ENCODE measurements around the gene MTCL1.

Gene MTCL1

DNA sequence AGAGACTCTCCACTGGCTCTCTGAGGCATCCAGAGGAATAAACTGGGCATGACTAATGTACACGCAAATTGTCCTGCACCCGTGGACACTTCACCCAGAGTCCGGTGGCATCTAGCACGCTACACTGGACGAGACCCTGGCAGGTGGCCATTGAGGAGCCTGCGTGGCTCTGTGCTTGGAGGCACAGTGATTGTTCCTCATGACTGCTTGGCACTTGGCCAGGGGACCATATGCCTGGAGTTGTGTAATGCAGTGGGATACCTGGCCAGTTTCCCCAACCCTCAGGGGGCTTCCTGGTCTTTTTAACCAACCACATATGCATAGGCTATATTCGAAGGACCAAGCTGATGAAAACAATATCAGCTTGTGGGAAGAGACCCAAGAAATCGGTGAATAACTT, 66.6 kb downstream of the MTCL1 start:
- no peak for DNase-seq (ENCODE audit: low read depth)

DNA sequence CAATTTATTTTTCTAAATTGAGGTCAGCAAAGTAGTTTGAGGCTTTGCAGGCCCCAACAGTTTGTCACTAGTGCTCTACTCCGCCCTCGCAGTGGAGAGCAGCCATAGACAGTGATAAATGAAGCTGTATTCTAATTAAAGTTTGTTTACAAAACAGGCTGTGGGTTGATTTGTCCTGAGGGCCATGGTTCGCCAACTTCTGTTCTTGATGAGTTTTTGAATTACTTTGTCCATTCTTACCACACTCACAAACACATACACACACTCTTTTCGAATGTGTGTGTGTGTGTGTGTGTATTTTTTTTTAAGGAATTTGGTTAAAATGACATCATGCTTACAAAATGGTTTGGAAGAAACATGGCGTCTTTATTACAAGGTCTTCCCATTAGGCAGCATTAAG, 68.6 kb downstream of the MTCL1 start:
- DNase-seq (ENCODE audit: low read depth) = no peak

DNA sequence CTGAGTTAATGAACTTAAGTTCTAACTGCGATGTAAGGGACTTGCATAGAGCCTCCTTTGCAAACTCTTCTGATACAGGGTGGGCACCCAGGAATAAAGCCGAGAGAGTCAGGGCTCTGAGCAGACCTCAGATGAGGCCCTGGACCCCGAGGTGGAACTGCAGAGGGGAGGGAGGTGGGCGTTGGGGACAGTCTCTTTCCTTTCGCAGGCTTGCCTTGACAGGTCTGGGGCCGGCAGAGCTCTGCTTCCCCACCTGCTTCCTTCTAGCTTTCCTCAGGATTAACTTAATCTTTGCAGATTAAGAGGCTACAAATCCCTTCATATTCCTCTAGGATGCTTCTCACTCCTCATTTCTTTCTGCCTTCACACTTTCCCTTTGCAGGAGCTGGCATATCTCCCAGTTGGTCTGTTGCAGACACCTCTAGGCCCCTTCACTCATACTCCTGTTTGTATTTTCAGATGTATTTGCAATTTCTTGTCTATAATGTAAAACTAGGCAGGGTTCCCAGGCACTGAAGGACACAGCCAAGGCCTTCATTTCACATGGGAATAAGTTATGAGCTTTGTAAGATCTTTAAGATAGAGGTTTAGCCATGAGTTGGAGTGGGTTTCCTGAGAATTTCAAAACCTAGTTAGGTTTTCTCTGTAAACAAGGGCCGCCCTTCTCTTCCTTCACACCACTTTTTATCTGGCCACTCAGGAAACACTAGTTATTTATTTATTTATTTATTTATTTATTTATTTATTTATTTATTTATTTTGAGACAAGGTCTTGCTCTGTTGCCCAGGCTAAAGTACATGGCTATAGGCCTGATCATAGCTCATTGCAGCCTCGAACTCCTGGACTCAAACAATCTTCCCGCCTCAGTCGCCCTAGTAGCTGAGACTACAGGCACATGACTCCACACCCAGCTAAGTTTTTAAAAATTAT, 70.9 kb downstream of the MTCL1 start:
- DNase-seq (ENCODE audit: low read depth) = no peak

DNA sequence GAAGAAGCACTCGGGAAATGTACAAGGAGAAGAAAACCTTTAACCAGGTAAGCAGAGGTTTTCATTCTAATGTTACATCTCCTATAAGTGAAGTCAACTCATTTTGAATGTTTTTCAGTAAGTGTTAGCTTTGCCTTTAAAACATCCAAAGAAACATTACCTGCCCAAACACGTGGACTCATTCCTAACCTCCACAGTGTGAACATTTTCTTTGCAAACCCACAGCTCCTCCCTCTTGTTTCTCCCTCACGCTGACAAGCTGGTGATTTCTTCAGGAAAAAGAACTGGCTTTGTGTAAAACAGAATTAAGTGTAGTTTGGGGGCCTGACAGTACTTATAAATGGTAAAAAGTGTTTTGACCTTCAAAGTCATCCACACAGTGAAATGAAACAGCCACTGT, 72.5 kb downstream of the MTCL1 start:
- DNase-seq (ENCODE audit: low read depth) = no peak

DNA sequence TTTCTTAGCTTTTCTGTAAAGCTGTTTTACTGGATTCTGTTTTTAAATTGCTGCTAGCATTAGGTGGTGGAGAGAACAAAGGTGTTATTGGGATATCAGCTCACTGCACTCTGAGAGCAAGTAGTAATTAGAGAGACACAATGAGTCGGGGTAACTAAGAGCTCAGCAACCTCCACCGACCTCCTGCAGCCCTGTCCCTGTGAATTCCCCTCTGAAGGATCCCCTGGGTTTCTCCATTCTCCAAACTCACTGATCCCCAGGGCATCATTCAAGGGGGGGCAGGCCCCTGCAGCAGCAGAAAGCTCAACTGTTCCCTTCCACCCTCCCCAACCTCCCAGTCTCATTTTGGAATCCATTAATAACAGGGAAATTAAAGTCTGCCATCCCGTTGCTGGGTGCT, 73.0 kb downstream of the MTCL1 start:
- no peak for DNase-seq (ENCODE audit: low read depth)

DNA sequence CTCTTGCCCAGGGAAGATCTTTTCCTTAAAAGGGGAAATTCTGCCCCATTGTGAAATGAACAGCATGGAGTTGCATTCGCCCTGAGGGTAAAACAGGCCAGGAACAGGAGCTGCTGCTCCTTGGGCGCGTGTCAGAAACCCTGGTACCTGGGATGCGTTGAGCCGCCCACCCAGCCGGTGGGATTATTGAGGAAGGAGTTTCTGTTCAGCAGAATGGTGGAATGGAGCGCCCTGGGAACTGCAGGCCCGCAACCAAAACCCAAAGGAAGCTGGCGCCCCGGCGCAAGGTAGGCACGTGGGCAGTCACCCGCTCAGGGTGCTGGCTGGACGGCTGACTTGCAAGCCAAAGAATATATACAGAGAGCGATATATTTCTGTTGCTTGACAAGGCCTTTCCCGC, 73.5 kb downstream of the MTCL1 start:
- DNase-seq (ENCODE audit: low read depth) = no peak

DNA sequence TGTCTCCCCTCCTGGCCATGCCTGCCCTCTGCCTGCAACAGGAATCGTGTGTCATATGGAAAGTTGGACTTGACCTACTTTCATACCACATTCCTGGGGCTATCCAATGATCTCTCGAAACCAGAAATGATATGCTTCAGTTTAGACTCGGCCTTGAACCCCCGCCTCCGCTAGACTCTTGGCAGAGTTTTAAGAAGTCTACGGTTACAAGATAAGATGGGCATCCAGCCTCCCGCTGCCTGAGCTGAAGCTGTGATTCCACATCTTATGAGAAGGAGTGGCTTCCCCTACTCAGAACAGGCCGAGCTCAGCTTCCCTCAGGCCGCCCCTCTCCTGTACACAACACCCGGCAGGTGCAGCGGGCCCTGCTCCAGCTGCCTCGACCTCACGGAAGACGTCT, 73.9 kb downstream of the MTCL1 start:
- DNase-seq (ENCODE audit: low read depth) = no peak

DNA sequence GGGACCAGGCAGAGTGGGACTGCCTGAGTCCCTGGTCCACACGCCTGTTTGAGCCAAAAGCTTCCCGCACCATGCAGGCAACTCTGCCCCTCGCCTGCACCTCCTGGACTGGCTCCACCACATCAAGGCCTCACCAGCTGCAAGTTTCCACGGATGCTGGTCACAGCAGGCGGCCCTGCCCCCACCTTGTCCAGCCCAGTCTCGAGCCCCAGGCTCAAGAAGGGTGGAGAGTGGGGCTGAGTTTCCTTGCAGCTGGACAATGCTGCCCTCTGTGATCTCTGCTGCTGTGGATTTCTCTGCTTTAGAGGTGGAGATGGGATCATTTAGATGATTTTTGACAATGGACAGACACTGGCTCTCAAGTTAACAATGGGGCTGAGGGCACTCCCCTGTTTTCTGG, 74.9 kb downstream of the MTCL1 start:
- no peak for DNase-seq (ENCODE audit: low read depth)

DNA sequence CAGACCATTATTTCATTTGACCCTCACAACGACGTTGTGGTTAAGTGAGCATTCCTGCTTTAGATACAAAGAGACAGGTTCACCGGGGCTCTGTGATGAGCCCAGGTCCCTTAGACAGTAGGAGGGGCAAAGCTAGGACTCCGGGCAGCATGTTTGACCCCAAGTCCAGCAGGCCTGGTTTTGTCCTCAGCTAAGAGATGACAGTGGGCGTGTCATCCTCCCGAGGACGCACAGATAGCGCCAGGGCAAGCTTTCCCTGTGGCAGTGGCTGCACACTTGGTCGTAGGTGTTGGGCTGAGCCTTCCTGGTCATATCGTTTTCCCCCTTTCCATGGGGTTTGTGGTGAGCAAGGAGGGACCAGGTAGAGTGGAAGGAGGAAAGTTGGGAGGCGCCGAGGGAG, 76.3 kb downstream of the MTCL1 start:
- no peak for DNase-seq (ENCODE audit: low read depth)

DNA sequence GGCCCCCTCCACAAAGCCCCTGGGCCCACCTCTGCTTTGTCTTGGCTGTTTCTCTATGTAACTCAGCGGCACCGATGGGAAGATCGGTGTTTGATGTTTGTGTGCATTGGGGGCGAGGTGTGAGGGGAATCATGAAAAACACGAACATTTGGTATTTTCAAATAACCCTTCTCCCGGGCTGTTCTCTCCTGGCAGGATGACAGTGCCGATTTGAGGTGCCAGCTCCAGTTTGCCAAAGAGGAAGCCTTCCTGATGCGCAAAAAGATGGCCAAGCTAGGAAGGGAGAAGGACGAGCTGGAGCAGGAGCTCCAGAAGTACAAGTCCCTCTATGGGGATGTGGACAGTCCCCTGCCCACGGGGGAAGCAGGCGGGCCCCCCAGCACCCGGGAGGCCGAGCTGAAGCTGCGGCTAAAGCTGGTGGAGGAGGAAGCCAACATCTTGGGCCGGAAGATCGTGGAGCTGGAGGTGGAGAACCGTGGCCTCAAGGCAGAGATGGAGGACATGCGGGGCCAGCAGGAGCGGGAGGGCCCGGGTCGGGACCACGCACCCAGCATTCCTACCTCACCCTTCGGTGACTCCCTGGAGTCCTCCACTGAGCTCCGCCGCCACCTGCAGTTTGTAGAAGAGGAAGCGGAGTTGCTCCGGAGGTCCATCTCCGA, 78.1 kb downstream of the MTCL1 start:
- no peak for DNase-seq (ENCODE audit: low read depth)

DNA sequence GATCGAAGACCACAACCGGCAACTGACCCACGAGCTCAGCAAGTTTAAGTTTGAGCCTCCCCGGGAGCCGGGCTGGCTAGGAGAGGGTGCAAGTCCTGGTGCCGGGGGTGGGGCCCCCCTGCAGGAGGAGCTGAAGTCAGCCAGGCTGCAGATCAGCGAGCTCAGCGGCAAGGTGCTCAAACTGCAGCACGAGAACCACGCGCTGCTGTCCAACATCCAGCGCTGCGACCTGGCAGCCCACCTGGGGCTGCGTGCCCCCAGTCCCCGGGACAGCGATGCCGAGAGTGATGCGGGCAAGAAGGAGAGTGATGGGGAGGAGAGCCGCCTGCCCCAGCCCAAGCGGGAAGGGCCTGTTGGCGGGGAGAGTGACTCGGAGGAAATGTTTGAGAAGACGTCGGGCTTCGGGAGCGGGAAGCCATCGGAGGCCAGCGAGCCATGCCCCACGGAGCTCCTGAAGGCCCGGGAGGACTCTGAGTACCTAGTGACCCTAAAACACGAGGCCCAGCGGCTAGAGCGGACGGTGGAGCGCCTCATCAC, 78.7 kb downstream of the MTCL1 start:
- no peak for DNase-seq (ENCODE audit: low read depth)

DNA sequence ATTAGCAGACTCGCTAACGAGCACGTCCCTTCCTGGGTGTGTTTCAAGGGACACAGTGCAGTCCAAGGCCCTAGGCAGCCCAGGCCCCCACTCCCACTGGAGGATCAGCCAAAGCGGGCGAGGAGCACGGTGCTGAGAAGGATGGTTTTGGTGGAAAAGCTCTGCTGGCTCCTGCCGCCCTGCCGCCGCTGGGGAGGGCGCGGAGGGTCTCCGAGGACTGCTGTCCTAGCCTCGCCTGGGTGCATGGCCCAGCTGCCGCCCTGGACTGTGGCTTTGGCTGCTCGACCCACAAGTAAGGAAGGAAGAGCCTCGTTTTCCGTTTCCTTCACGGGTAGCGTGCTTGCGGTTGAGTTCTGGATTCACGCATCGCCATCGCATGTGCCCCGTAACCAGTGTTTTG, 79.9 kb downstream of the MTCL1 start:
- DNase-seq (ENCODE audit: low read depth) = no peak

DNA sequence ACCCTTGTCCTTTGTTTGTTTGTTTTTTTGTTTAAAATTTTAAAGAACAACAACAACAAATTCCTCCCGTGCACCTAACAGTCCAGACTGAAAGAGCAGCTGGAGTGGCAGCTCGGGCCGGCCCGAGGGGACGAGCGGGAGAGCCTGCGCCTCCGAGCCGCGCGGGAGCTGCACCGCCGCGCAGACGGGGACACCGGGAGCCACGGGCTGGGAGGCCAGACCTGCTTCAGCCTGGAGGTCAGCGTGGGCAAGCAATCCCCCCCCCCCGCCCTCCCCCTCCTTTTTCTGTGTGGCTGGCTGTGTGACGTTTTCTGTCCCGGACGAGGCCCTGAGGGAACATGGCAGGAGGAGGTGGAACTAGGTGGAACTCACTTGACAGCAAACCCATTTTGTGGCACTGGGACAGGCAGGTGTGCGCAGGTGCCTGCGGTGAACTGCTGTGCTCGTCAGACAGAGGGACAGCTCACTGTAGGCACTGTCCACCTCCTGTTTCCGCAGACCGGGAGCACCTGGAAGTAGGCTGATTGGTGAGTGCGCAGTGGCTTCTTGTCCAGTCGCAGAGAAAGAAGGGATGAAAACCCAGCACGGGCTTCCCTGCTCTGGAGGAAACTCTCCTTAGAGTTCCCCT, 80.6 kb downstream of the MTCL1 start:
- no peak for DNase-seq (ENCODE audit: low read depth)

DNA sequence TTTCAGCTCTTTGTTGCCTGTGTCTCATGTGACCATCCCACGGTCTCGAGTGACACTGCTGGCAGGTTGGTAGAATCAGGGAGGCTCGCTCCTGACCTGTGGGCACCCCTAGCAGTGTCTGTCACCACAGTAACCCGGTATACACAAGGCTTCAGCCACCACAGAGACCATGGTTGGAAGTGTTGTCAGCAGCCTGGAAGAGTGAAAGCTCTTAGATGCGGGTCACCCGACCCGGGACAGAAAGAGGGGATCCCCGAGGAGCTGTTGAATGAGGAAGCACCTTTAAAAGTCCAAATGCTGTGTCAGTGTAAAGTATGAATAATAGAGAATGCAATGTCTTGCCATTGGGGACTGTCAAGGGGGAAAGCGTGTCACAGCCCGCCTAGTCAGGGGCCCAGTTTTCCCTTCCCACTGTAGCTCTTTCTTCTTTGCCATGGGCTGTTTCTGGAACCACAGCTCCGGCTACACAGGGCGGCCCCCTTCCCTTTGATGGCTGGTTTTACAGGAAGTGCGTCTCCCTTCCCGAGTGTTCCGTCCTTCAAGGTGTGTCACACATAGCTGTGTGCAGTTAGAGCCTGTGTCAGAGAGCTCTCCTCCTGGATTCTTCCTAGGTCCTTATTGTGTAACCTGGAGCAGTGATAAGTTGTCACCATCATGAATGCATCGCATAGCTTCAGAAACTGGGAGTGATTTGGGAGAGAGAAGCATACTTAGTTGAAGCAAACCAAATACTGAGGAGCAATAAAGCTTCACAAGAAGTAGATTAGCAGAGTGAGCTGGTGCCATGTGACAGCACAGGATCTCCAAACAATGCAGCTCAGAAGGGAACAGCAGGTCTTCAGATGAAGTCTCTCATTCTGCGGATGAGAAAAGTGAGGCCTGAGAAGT, 81.4 kb downstream of the MTCL1 start:
- no peak for DNase-seq (ENCODE audit: low read depth)

DNA sequence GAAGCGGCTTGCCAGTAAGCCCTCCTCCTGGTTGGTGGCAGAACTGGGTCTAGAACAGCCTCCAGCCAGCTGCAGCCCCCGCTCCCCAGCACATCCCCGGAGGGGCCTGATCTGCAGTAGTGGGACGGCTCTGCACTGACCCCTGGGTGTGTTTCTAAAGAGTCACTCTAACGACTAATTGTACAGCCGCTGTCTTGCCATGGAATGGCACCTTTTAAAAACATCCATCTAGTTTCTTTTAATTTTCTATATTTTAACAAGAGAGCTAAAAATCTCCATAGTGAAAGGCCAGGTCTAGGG, 82.0 kb downstream of the MTCL1 start:
- DNase-seq (ENCODE audit: low read depth) = no peak

DNA sequence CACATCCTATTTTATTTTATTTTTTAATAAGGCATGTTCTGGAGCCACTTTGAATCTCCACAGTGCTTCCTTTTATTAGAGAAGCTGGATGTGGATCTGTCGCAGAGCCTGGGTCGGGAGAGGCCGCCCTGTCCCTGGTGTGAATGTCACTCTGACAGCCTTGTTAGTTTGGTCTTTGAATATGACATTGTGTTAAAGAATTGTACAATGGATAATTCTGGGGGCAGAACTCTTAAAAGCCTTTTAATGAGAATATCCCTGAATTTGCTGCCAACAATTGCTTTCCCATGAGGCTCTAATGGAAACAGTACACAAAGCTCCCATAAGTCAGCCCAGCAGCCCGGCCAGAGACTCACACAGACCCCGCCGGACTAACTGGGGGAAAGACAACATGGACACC, 82.4 kb downstream of the MTCL1 start:
- no peak for DNase-seq (ENCODE audit: low read depth)

DNA sequence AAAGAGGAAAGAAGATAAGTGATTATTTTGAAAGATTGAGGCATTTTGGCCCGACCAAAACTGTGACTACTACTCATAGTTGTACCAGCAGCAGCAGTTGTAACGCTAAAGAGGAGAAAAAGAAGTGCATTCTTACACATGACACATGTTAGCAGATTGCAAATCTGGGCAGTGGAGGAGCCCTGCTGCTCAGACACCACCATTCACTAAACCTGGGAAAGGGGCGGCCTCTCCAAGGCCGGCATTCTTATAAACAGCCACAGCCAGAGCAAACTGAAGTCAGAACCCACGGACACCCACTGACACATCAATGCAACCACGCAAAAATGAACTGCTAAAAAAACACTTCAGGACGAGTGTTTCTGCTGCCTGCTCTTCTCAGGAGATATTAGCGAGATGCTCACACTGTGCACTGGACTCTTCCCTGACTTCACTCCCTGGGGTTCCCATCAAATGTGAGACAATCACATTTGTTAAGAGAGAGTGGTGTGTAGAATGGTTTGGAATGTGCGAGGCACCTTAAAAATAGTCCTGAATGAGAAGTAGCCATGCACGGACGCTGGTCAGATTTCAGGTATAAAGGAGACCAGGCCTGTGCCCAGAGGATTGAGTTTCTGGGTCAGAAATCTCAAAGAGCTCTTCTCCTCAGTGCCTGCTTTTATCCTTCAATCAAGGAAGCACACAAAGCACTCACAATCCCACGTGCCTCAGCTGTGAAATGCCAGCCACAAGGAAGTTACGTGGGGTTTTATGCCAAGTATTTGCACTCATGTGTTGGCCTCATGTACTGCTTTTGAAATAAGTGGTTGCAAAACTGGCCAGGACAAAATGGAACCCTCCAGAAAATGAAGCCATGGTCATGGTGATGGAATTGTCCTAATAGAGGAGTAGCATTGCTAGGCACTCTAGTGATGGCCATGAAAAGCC, 83.4 kb downstream of the MTCL1 start:
- DNase-seq (ENCODE audit: low read depth) = no peak

DNA sequence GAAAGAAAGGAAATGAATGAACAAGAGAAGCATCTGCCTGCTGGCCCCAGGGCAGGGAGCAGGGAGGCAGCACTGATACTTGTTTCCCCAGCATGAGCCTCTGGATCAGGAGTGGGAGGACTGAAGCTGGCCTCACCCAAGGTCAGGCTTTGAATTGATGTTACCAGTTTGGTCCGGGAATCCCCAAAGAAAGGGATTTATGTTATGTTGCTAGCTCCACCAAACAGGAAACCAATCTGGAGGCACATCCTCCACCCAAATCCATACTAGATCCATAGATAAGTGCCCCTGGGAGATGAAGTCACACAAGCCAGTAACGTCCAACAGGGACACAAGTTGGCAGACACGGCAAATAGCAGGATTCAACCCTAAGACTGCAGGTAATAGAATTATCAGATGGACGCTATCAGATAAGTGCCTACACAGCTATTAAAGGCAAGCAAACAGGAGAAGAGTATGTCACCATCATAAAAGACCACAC, 85.9 kb downstream of the MTCL1 start:
- DNase-seq (ENCODE audit: low read depth) = no peak

DNA sequence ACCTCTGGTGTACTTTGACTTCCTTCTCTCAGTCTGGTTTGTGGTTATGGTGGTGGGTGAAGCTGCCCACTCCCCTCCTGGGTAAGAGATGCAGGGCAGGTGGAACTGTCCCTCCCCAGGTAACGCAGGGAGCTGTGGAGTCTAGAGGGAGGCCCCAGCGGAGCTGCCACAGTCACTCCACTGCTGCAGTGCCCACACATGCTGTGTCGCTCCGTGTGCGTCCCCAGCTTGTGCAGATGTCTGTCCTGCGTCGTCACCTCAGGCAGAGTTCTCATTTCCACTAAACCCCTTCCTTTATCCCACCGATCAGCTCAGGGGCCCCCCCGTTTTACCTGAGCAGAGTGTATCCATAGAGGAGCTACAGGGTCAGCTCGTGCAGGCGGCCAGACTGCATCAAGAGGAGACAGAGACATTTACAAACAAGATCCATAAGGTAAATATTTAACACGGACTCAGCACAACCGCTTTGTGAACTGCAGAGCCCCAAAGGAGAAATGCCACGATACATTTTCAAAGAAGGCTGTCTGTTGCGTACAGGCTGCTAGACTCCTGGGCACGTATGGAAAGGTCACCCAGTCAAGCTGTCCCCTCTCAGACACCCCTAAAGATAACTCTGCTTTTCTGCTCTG, 87.4 kb downstream of the MTCL1 start:
- DNase-seq (ENCODE audit: low read depth) = no peak

DNA sequence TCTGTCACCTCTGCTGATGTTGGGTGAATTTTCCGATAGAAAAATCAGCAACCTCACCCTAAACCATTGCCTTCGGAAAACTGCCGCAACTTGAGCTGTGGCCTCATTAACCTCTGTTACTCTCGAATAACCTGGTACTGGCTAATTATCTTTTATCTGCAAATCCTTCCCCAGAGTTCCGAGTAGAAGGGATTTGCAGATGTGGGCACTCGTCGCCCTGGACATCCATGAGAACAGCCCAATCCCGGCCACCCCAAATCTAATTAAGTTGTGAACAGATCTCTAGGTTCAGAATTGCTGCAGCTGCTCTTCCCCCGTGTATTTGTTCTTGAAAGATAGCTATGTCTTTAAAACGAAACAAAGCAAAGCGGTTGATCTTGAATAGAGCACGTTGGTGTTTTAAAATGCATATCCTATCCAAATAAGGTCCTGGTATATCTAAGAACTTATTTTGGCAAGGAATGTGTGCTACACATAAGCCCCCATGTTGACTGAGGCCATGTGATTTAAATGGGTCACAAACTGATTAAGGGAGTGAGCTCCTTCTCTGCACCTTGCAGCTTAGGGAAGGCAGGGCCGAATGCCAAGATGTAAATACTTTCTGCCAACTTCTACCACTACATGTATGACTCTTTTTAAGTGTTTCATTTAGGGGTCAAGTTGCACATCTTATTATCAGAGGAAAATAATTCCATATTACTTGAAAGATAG, 88.2 kb downstream of the MTCL1 start:
- DNase-seq (ENCODE audit: low read depth) = no peak
